Endothelial cell (in vitro differentiated cells): ENCODE data around the gene AIRE. TPM values are rescaled to one million over a fixed set of nuclear protein-coding genes. Genes with fewer than 3 reads are reported as not detected.

Experiments
- DNase-seq: peaks from one replicate; pipeline ENCODE4 v3.0.0; 2021; ENCODE audit warnings: low spot score
- H3K27ac Mint-ChIP-seq: one replicate; pipeline ENCODE4 v1.8.0; 2021; ENCODE audit warnings: mixed read lengths, inconsistent platforms; ENCODE audit not compliant: unreplicated experiment
- H3K27me3 Mint-ChIP-seq: one replicate; pipeline ENCODE4 v1.8.0; 2021; ENCODE audit warnings: mild to moderate bottlenecking, moderate library complexity, mixed read lengths, inconsistent platforms; ENCODE audit not compliant: unreplicated experiment
- H3K36me3 Mint-ChIP-seq: one replicate; pipeline ENCODE4 v1.8.0; 2021; ENCODE audit warnings: mild to moderate bottlenecking, low read depth, mixed read lengths, inconsistent platforms; ENCODE audit not compliant: unreplicated experiment
- H3K4me1 Mint-ChIP-seq: one replicate; pipeline ENCODE4 v1.8.0; 2021; ENCODE audit warnings: mild to moderate bottlenecking, mixed read lengths, inconsistent platforms; ENCODE audit not compliant: unreplicated experiment
- H3K4me3 Mint-ChIP-seq: one replicate; pipeline ENCODE4 v1.8.0; 2021; ENCODE audit warnings: mild to moderate bottlenecking, mixed read lengths, inconsistent platforms; ENCODE audit not compliant: unreplicated experiment
- H3K9me3 Mint-ChIP-seq: one replicate; pipeline ENCODE4 v1.8.0; 2021; ENCODE audit warnings: mixed read lengths, inconsistent platforms; ENCODE audit not compliant: unreplicated experiment
- total RNA-seq: library from RNA; stranded (reverse); fragmentation: NEBNext Ultra II Directional; extraction: Animal tissue kit (Norgen Biotek cat#: 25700); gene quantifications from one replicate; pipeline ENCODE4 v1.2.1, GENCODE V29; 2021; ENCODE audit not compliant: unreplicated experiment
- TF ChIP-seq, protein P1 (sequence below): fragments of 200-600 bp; sonication (generic); IDR thresholded peaks from one replicate; pipeline ENCODE4 v1.5.0; 2021; ENCODE audit warnings: antibody characterized with exemption; ENCODE audit not compliant: unreplicated experiment

AIRE gene
- total RNA-seq, 1 donor from 2014 or later: not detected

DNA sequence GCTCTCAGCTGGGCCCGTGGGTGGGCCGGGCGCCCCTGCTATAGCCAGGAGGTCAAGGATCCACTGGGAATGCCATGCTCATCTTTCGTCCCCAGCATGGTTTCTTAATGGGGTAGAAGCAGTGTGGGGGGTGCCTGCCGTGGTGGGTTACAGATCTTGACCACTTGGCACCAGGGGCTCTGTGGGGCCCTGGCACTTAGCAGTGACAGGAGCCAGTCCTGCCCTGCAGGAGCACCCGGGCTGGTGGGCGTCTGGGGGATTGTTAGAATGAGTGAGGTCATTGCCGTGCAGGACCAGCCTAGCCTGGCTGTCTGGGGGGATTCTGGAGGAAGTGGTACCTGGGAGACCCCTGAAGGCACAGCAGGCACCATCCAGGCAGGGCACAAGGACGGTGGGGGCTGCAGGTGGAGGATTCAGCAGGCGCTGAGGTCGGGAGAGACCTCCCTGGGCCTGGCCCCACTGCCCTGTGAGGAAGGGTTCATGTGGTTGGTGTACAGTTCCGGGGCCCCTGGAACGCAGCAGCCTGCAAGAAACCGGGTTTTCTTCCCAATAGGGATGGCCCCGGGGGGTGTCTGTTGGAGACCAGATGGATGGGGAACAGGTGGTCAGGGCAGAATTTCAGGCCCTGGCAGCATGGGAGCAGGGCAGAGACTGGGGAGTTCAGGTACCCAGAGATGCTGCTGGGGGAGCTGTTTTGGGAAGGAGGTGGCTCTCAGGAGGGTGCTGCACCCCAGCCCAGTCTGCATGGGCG is 4.8 kb downstream of the AIRE start:
- Mint-ChIP-seq H3K36me3 (no peaks in the 10 kb centered on the region), H3K9me3 (no peaks in the 10 kb centered on the region), H3K4me3 (no peak overlapping the region), H3K27ac (no peak overlapping the region), H3K4me1 (no peaks in the 10 kb centered on the region), H3K27me3 (no peaks in the 10 kb centered on the region)
- no peak for DNase-seq
- TF ChIP-seq, protein P1, sequence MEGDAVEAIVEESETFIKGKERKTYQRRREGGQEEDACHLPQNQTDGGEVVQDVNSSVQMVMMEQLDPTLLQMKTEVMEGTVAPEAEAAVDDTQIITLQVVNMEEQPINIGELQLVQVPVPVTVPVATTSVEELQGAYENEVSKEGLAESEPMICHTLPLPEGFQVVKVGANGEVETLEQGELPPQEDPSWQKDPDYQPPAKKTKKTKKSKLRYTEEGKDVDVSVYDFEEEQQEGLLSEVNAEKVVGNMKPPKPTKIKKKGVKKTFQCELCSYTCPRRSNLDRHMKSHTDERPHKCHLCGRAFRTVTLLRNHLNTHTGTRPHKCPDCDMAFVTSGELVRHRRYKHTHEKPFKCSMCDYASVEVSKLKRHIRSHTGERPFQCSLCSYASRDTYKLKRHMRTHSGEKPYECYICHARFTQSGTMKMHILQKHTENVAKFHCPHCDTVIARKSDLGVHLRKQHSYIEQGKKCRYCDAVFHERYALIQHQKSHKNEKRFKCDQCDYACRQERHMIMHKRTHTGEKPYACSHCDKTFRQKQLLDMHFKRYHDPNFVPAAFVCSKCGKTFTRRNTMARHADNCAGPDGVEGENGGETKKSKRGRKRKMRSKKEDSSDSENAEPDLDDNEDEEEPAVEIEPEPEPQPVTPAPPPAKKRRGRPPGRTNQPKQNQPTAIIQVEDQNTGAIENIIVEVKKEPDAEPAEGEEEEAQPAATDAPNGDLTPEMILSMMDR: no peak

DNA sequence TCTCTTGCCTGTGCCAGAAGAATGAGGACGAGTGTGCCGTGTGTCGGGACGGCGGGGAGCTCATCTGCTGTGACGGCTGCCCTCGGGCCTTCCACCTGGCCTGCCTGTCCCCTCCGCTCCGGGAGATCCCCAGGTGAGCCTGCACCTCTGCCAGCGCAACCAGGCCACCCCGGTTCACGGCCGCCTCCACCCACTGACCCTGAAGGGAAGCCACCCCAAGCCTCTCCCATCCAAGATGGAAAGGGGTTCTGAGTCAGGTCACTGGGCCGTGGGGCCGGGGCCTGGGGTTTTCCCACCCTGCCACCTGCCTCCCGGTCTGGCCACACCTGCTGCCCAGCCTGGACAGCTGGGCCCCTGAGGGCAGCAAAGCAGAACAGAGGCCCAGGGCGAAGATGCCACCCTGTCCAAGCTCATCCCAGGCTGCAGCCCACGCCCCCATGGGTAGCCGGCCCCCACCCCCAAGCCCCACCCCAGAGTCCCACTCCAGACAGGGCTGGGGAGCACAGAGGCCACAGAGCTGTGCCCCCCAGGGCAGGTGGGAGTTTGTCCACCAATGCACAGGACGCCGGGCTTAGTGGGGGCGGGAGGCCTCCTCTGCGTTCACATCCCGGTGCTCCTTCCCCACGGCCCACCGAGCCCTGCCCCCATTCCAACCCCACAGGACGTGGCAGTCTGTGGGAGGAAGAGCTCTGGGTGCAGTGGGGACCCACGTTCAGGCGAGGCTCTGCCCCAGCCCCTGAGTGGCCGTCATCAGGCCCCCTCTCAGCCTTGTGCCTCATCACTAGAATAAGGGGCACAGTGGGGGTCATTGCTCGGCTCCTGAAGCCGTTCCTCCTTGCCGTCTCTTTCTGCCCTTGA is 5.6 kb downstream of the AIRE start:
- Mint-ChIP-seq H3K36me3 (no peaks in the 10 kb centered on the region), H3K27ac (no peak overlapping the region), H3K9me3 (no peaks in the 10 kb centered on the region), H3K4me1 (no peaks in the 10 kb centered on the region), H3K27me3 (no peaks in the 10 kb centered on the region), H3K4me3 (no peak overlapping the region)
- DNase-seq: no peak
- TF ChIP-seq, protein P1: no peak

DNA sequence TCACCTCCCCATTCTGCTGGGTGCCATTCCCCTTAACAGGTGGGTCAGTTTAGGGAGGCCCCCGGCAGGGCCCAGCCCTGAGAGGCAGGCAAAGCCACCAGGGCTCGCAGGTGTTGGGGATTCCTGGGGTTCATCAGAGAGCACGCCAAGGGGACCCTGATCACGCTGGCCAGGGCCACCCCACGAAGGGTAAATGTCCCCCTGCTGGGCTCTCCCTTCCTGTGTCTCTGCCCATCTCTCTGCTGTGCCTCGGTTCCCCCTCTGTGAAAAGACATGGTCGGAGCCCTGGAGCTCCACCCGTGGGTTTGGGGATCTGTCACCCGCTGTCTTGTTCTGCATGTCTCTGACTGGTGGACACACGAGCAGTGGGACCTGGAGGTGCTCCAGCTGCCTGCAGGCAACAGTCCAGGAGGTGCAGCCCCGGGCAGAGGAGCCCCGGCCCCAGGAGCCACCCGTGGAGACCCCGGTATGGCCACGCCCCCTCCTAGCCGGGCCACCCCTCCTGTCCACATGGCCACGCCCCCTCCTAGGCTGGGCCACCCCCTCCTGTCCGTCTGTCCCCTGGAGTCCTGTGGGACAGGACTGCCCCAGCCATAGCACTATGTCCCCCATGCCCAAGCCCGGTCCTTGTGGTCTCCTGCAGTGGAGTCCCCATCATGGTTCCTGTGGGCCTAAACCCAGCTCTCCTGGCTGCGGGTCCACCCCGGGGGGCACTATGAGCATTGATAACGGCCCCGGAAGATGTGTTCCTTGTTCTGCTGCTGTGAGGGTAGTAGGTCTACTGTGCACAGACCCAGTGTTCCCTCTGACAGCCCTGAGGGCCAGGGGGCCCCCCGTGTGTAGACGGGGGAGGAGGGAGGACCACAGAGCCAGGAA is 6.5 kb downstream of the AIRE start:
- H3K9me3 Mint-ChIP-seq: no peaks in the 10 kb centered on the region
- TF ChIP-seq, protein P1: no peak
- no peak overlapping the region for H3K4me3 Mint-ChIP-seq
- no peak for DNase-seq
- no peak overlapping the region for H3K27ac Mint-ChIP-seq
- no peaks in the 10 kb centered on the region for H3K4me1 Mint-ChIP-seq
- no peaks in the 10 kb centered on the region for H3K27me3 Mint-ChIP-seq
- H3K36me3 Mint-ChIP-seq: no peaks in the 10 kb centered on the region

DNA sequence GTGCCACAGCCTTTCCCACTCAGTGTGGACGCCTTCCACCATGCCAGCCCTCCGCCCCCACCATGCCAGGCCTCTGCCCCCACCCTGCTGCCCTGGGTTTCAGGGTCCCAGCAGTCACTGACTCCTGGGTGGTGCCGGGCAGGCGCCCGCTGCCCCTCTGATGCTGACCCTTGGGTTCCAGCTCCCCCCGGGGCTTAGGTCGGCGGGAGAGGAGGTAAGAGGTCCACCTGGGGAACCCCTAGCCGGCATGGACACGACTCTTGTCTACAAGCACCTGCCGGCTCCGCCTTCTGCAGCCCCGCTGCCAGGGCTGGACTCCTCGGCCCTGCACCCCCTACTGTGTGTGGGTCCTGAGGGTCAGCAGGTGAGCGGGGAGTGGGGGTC is 7.1 kb downstream of the AIRE start:
- Mint-ChIP-seq H3K4me1 (no peaks in the 10 kb centered on the region), H3K9me3 (no peaks in the 10 kb centered on the region), H3K27ac (no peak overlapping the region), H3K27me3 (no peaks in the 10 kb centered on the region), H3K4me3 (no peak overlapping the region), H3K36me3 (no peaks in the 10 kb centered on the region)
- no peak for DNase-seq
- TF ChIP-seq, protein P1: no peak
